Small intestine (tissue), 7 donors: ENCODE data around the gene QKI. TPM values are rescaled to one million over a fixed set of nuclear protein-coding genes. Genes with fewer than 3 reads are reported as not detected.

ENCODE experiments used
- DNase-seq, 2 donors: peaks; one replicate each; pipeline versions ENCODE4 v3.0.0 to v3.0.0-alpha.2; 2013
- FAIRE-seq: peaks from 2 replicates; lab custom pipeline; 2012; peaks lifted over from hg19 to GRCh38; lab: Jason Lieb, UNC
- H3K27ac ChIP-seq, 3 donors: one replicate each; pipeline ENCODE4 v1.5.1; 2013; ENCODE audit warnings: low read length in 2 of 3, mild to moderate bottlenecking in 2 of 3, control low read depth in 1 of 3, inconsistent platforms in 1 of 3, low read depth in 1 of 3, moderate library complexity in 1 of 3
- H3K27me3 ChIP-seq, 3 donors: one replicate each; pipeline ENCODE4 v1.6.1; 2013; ENCODE audit warnings: low read length in 3 of 3, inconsistent platforms in 1 of 3; ENCODE audit not compliant: control insufficient read depth in 3 of 3, insufficient read depth in 3 of 3
- H3K36me3 ChIP-seq, 3 donors: one replicate each; pipeline ENCODE4 v1.6.1; 2013; ENCODE audit warnings: low read length in 3 of 3, inconsistent platforms in 1 of 3, low read depth in 1 of 3, mild to moderate bottlenecking in 1 of 3, moderate library complexity in 1 of 3; ENCODE audit not compliant: control insufficient read depth in 3 of 3, insufficient read depth in 2 of 3
- H3K4me1 ChIP-seq, 3 donors: one replicate each; pipeline ENCODE4 v1.6.1; 2013; ENCODE audit warnings: low read length in 2 of 3, inconsistent platforms in 1 of 3, low read depth in 1 of 3, mild to moderate bottlenecking in 1 of 3, moderate library complexity in 1 of 3; ENCODE audit not compliant: control insufficient read depth in 3 of 3, insufficient read depth in 2 of 3
- H3K4me3 ChIP-seq, 3 donors: one replicate each; pipeline ENCODE4 v1.5.1; 2013; ENCODE audit warnings: low read length in 3 of 3, control low read depth in 1 of 3, inconsistent platforms in 1 of 3, low read depth in 1 of 3, mild to moderate bottlenecking in 1 of 3, moderate library complexity in 1 of 3
- H3K9me3 ChIP-seq, 2 donors: one replicate each; pipeline ENCODE4 v1.6.1; 2013; ENCODE audit warnings: low read depth in 1 of 2, low read length in 1 of 2; ENCODE audit not compliant: control insufficient read depth in 2 of 2, insufficient read depth in 1 of 2
- WGBS, 3 donors: extraction: QIAGEN DNeasy Blood & Tissue Kit; methylation state at CpG; one replicate each; pipeline ENCODE4 v1.1.7; 2013; 5-methylcytosine and 5-hydroxymethylcytosine counted together
- polyA plus RNA-seq, 4 donors: library from polyadenylated mRNA; stranded (reverse) in 3 of 4; unstranded in 1 of 4; fragments of 200-250 nt in 3 of 4; fragments of 120-200 nt in 1 of 4; gene quantifications; one replicate each; pipeline versions ENCODE4 v1.2.1 to v1.2.3, GENCODE V29; 2013
- donor health status: healthy with polysubstance abuse.
- donor health status: control.
- donor health status: control.
- donor health status: Bipolar disorder and iron deficiency.
- donor health status: healthy.

Gene QKI
- polyA plus RNA-seq, 4 donors = 2.5 to 18.9 (median 13.7) TPM

- Histone ChIP-seq H3K4me1 (no peaks in the 10 kb centered on the region), H3K4me3 (no peak overlapping the region), H3K9me3 (no peaks in the 10 kb centered on the region), H3K27ac (no peak overlapping the region), H3K36me3 (no peaks in the 10 kb centered on the region), H3K27me3 (no peaks in the 10 kb centered on the region)
- FAIRE-seq (no peak), DNase-seq (no peak)
- 65 to 66% (median 65%) methylated on average over 13 of the region's 13 CpGs for WGBS, 3 donors
Observed at GRCh38 chr6:163579111-163579879, 164.8 kb downstream of the QKI start.

GRCh38 chr6:163579880-163580295 lies 165.4 kb downstream of the QKI start:
- H3K27ac ChIP-seq = no peak overlapping the region
- no peaks in the 10 kb centered on the region for H3K27me3 ChIP-seq
- FAIRE-seq (no peak), DNase-seq (no peak)
- 36 to 43% (median 42%) methylated on average over 4 of the region's 4 CpGs for WGBS, 3 donors
- no peaks in the 10 kb centered on the region for H3K9me3 ChIP-seq
- H3K4me1 ChIP-seq = no peaks in the 10 kb centered on the region
- no peaks in the 10 kb centered on the region for H3K36me3 ChIP-seq
- no peak overlapping the region for H3K4me3 ChIP-seq

GRCh38 chr6:163580311-163581030 lies 166.0 kb downstream of the QKI start:
- Histone ChIP-seq H3K27ac (no peak overlapping the region), H3K27me3 (no peaks in the 10 kb centered on the region), H3K9me3 (no peaks in the 10 kb centered on the region), H3K4me3 (no peak overlapping the region), H3K4me1 (no peaks in the 10 kb centered on the region), H3K36me3 (no peaks in the 10 kb centered on the region)
- no peak for FAIRE-seq
- no peak for DNase-seq
- WGBS, 3 donors = 80 to 81% (median 81%) methylated on average over 8 of the region's 8 CpGs

- Histone ChIP-seq H3K4me1 (no peaks in the 10 kb centered on the region), H3K4me3 (no peak overlapping the region), H3K27ac (no peak overlapping the region), H3K27me3 (no peaks in the 10 kb centered on the region), H3K36me3 (no peaks in the 10 kb centered on the region), H3K9me3 (no peaks in the 10 kb centered on the region)
- FAIRE-seq (no peak), DNase-seq (no peak)
- WGBS, 3 donors = 79 to 81% (median 80%) methylated on average over 7 of the region's 7 CpGs
Observed at GRCh38 chr6:163583558-163583957, 169.0 kb downstream of the QKI start.

GRCh38 chr6:163585932-163586437 lies 171.5 kb downstream of the QKI start:
- no peak for FAIRE-seq
- no peak for DNase-seq
- Histone ChIP-seq H3K27ac (no peak overlapping the region), H3K27me3 (no peaks in the 10 kb centered on the region), H3K4me1 (no peaks in the 10 kb centered on the region), H3K4me3 (no peak overlapping the region), H3K9me3 (peaks cover 0 to 12% of the 10 kb centered on the region in 2 donors), H3K36me3 (no peaks in the 10 kb centered on the region)
- 61 to 83% (median 74%) methylated on average over 8 of the region's 8 CpGs for WGBS, 3 donors

- peaks cover 0 to 20% of the 10 kb centered on the region in 2 donors for H3K9me3 ChIP-seq
- 75 to 82% (median 79%) methylated on average over 6 of the region's 6 CpGs for WGBS, 3 donors
- no peak for FAIRE-seq
- H3K4me1 ChIP-seq = no peaks in the 10 kb centered on the region
- H3K27ac ChIP-seq = no peak overlapping the region
- no peak overlapping the region for H3K4me3 ChIP-seq
- no peaks in the 10 kb centered on the region for H3K36me3 ChIP-seq
- DNase-seq = no peak
- H3K27me3 ChIP-seq = no peaks in the 10 kb centered on the region
Observed at GRCh38 chr6:163586888-163587287, 172.4 kb downstream of the QKI start.

- H3K36me3 ChIP-seq = no peaks in the 10 kb centered on the region
- DNase-seq = no peak
- no peak overlapping the region for H3K4me3 ChIP-seq
- no peak overlapping the region for H3K27ac ChIP-seq
- no peaks in the 10 kb centered on the region for H3K4me1 ChIP-seq
- WGBS, 3 donors = 88 to 91% (median 90%) methylated on average over 22 of the region's 22 CpGs
- FAIRE-seq = no peak
- H3K27me3 ChIP-seq = no peaks in the 10 kb centered on the region
- peaks cover 1 to 26% of the 10 kb centered on the region in 2 donors for H3K9me3 ChIP-seq
Observed at GRCh38 chr6:163588220-163588919, 173.9 kb downstream of the QKI start.

- Histone ChIP-seq H3K27ac (no peak overlapping the region), H3K36me3 (no peaks in the 10 kb centered on the region), H3K9me3 (peaks cover 1 to 26% of the 10 kb centered on the region in 2 donors), H3K4me3 (no peak overlapping the region), H3K27me3 (no peaks in the 10 kb centered on the region), H3K4me1 (no peaks in the 10 kb centered on the region)
- FAIRE-seq (no peak), DNase-seq (no peak)
- 77 to 88% (median 86%) methylated on average over 5 of the region's 5 CpGs for WGBS, 3 donors
Observed at GRCh38 chr6:163589387-163589786, 174.9 kb downstream of the QKI start.
